Fibroblast of gingiva (primary cell): ENCODE results near the gene HELZ.
"Not testable (repeated sequence)": the region's sequence is repeated elsewhere in the genome, so short reads cannot be mapped to it uniquely, and the experiment has no call there.

Experiments
- DNase-seq: peaks from one replicate; pipeline ENCODE4 v3.0.0-alpha.2; 2011; ENCODE audit warnings: low read depth

HELZ gene

DNA sequence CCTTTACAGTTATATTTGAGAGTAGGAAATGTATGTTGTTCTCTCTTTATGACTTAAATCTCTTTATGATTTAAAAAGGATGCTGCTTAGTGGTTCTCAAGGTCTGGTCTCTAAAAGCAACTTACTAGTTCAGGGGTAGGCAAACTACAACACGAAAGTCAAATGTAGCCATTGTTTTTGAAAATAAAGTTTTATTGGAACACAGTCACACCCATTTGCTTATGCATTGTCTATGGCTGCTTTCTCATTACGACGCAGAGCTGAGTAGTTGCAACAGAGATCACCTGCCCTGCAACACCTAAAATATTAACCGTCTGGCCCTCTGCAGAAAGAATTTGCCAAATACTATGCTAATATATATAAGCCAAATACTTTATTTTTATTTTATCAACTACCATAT is 58.2 kb downstream of the HELZ start:
- no peak for DNase-seq

- DNase-seq = peak; percentile 21
Measured at GRCh38 chr17:67183531-67183930, 61.5 kb downstream of the HELZ start.

- DNase-seq = no peak
Measured at GRCh38 chr17:67181825-67182224, 63.2 kb downstream of the HELZ start.

GRCh38 chr17:67180275-67180674 is 64.7 kb downstream of the HELZ start:
- DNase-seq = no peak

- no peak for DNase-seq
Measured at GRCh38 chr17:67178555-67178954, 66.4 kb downstream of the HELZ start.

- DNase-seq = no peak
Measured at GRCh38 chr17:67177732-67178131, 67.3 kb downstream of the HELZ start.

DNA sequence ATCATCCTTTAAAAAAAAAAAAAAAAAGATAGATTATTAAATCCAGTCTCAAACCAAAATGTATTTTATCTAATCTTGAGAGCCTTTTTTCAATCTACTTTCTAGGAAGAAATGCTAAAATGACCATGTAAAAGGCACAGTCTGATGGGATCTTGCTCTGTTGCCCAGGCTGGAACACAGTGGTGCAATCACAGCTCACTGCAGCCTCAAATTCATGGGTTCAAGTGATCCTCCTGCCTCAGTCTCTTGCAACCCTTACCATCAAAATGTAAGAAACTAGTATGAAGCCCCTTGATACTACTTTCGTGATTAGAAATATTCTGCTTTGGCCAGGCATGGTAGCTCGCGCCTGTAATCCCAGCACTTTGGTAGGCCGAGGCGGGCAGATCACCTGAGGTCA is 70.8 kb downstream of the HELZ start:
- DNase-seq = no peak

- DNase-seq = no peak
Measured at GRCh38 chr17:67171560-67171959, 73.4 kb downstream of the HELZ start.

GRCh38 chr17:67168496-67168895 is 76.5 kb downstream of the HELZ start:
- DNase-seq = no peak

- no peak for DNase-seq
Measured at GRCh38 chr17:67165201-67165600, 79.8 kb downstream of the HELZ start.

DNA sequence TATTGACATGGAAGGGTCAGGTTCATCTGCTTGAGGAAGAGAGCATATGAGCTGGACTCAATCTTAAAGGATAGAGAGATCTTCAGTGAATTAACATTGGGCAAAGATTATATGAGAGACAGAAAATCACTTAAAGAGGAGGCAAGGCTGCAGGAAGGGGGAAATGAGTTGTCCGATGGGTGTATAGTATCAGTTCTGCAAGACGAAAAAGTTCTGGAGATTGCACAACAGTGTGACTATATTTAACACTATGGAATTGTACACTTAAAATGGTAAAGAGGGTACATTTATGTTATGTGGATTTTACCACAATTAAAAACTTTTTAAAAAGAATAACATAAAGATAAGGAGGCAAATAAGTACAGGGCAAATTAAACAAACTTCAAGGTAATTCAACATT is 80.7 kb downstream of the HELZ start:
- no peak for DNase-seq

DNA sequence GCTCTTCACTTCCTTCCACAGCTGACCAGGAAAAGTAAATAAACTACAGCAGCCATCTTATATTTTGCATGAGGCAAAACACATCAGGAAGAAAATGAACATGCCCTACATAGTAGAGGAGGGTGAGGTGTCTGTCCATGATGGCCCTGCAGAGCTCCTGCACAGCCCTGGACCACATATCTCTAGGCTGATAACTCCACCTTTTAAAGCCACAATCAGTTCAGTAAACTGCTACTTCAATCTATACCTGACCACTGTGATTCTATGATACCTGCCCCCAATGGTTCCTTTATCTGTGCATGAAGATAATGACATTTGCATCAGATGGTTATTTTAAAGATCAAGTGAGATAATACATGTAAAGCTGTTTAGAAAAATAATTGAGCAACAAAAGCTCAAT is 82.2 kb downstream of the HELZ start:
- no peak for DNase-seq

DNA sequence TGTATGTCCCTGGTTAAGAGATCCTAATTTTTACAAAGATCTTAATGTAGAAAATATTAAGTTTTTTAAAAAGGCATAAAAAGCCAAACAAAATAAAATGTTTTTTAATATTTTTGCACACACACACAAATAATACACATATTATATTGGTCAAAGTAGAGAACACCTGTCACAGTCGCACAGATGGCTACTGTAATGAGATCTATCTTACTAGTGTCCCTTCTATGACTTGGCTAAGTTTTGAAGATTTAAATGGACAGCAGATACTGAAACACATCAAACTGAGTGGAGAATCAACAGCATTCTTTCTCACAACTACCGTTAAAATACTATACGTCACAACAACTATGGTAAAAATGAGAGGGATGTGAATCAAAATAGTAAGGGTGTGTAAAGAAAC is 83.4 kb downstream of the HELZ start:
- no peak for DNase-seq

DNA sequence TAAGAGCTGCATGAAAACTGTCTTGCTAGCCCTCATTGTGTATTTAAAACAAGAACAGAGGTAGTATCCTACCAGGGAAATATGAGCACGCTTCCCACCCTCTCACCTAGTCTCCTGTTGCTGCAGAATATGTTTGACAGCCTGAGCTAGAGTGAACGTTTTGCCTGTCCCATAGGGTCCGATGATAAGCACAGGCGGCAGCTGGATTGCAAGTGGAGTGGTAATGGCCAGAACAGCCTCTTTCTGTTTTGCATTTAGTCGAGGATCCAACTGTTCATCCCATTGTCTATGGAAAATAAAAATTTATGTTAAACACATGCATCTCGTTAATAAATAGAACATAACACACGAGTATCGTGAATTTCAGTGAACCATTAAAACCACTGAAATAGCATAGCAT is 84.2 kb downstream of the HELZ start:
- no peak for DNase-seq

- DNase-seq = peak; percentile 54
Measured at GRCh38 chr17:67157732-67158639, 87.0 kb downstream of the HELZ start.

GRCh38 chr17:67156269-67157199 is 88.5 kb downstream of the HELZ start:
- DNase-seq = no peak

DNA sequence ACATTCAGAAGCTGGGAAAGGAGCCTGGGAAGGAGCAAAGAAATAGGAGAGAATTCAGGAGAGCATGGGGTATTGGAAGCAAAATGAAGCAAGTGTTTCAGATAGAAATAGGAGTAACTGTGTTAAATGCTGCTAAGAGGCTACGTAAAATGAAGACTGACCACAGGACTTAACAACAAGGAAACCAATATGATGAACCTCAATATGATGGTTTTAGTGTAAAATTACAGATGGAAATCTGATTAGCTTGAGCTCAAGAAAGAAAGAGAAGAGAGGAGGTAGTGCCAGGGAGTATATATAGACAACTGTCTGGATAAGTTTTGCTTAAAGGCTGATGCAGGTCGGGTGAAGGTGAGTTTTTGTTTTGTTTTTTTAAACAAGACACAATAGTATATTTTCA is 92.2 kb downstream of the HELZ start:
- no peak for DNase-seq

- DNase-seq = no peak
Measured at GRCh38 chr17:67151717-67152116, 93.3 kb downstream of the HELZ start.

DNA sequence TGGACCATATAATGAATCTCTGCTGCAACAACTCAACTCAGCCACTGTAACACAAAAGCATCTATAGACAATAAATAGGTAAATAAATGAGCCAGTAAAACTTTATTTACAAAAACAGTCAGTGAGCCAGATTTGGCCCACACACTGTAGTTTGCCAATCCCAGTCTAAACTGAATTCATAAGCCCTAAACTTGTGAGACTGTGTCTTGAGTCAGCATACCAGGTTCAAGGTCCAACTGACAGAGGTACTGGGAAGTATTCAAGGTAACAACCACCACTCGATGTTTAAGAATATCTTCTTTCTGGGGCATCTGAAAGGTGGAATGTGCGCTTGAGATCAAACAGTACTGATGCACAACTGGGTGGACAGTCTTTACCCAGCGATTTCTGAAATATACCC is 94.2 kb downstream of the HELZ start:
- DNase-seq = no peak

- no peak for DNase-seq
Measured at GRCh38 chr17:67148352-67148751, 96.6 kb downstream of the HELZ start.

DNA sequence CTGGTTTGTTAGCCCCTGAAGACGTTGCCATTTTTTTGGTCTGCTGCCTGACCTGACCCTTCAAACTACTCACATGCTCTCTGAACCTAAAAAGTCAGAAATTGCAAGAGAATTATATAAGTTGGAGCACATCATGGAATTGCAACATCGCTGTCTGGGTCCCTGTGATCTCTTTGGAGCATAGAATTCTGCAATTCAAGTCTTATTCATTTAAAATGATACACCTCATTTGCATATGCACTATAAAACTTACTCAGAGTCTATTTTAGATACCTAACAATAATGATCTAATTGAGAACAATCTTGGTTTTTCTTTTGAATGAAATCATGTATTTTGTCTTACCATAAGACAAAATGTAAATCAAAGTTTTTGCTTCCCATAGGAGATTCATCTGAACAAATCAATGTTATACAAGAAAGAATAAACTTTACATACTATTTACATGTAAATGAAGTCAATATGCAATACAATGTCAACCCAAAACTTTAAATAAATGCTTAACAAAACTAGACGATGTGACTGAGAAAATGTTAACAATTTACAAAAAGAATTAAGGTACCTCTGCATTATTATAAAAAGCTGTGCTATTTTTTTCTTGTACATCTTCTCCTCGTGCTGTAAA is 99.7 kb downstream of the HELZ start:
- DNase-seq = no peak

- DNase-seq = no peak
Measured at GRCh38 chr17:67143318-67143717, 101.7 kb downstream of the HELZ start.

- not testable (repeated sequence) for DNase-seq
Measured at GRCh38 chr17:67142030-67142429, 103.0 kb downstream of the HELZ start.
